Progenitor cell of endocrine pancreas (in vitro differentiated cells): ENCODE measurements around the gene COL23A1. TPM values are rescaled to one million over a fixed set of nuclear protein-coding genes. Genes with fewer than 3 reads are reported as not detected.

ENCODE experiments used
- DNase-seq: peaks from one replicate; pipeline ENCODE4 v3.0.0; 2021; ENCODE audit warnings: low spot score; ENCODE audit not compliant: unreplicated experiment
- H3K27ac Mint-ChIP-seq: 2 replicates; pipeline ENCODE4 v1.8.0; 2021; ENCODE audit warnings: mild to moderate bottlenecking, moderate library complexity, mixed read lengths
- H3K27me3 Mint-ChIP-seq: 2 replicates; pipeline ENCODE4 v1.8.0; 2021; ENCODE audit warnings: mixed read lengths
- H3K36me3 Mint-ChIP-seq: 2 replicates; pipeline ENCODE4 v1.8.0; 2022; ENCODE audit warnings: mixed read lengths; ENCODE audit not compliant: insufficient read depth
- H3K4me1 Mint-ChIP-seq: 2 replicates; pipeline ENCODE4 v1.8.0; 2021; ENCODE audit warnings: low read depth, mixed read lengths
- H3K4me3 Mint-ChIP-seq: 2 replicates; pipeline ENCODE4 v1.8.0; 2021; ENCODE audit warnings: low read depth, mild to moderate bottlenecking, moderate library complexity, mixed read lengths
- H3K9me3 Mint-ChIP-seq: 2 replicates; pipeline ENCODE4 v1.8.0; 2021; ENCODE audit warnings: low read depth, mixed read lengths
- total RNA-seq: library from RNA; stranded (reverse); gene quantifications from 2 replicates; pipeline ENCODE4 v1.2.1, GENCODE V29; 2021
- TF ChIP-seq, protein P1 (sequence below): fragments of 200-600 bp; sonication (generic); IDR thresholded peaks from one replicate; pipeline ENCODE4 v1.5.0; 2021; ENCODE audit warnings: antibody characterized with exemption, mild to moderate bottlenecking; ENCODE audit not compliant: unreplicated experiment

The COL23A1 gene
- total RNA-seq, 1 donor from 2014 or later: 0.36 TPM

DNA sequence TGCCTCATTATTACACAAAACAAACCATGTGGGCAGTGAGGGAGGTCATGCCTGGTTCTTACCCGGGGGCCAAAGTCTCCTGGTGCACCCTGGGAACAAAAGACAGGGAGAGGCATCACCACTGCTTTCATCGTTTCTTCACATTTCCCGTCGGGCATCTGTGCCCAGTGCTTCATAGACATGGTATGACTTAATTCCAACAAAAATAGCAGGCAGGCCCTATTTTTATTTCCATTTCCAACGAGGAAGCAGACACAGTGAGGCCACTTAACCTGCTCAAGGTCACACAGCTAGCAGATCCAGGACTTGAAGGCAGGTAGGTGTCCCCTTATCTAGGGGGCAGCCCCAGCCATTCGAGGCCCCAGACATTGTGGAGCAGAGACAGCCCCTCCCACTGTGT, 322.9 kb downstream of the COL23A1 start:
- Mint-ChIP-seq H3K27ac (no peak overlapping the region), H3K9me3 (no peaks in the 10 kb centered on the region), H3K4me3 (no peak overlapping the region), H3K36me3 (no peaks in the 10 kb centered on the region), H3K4me1 (peaks cover 5% of the 10 kb centered on the region), H3K27me3 (peaks cover 3% of the 10 kb centered on the region)
- TF ChIP-seq, protein P1, sequence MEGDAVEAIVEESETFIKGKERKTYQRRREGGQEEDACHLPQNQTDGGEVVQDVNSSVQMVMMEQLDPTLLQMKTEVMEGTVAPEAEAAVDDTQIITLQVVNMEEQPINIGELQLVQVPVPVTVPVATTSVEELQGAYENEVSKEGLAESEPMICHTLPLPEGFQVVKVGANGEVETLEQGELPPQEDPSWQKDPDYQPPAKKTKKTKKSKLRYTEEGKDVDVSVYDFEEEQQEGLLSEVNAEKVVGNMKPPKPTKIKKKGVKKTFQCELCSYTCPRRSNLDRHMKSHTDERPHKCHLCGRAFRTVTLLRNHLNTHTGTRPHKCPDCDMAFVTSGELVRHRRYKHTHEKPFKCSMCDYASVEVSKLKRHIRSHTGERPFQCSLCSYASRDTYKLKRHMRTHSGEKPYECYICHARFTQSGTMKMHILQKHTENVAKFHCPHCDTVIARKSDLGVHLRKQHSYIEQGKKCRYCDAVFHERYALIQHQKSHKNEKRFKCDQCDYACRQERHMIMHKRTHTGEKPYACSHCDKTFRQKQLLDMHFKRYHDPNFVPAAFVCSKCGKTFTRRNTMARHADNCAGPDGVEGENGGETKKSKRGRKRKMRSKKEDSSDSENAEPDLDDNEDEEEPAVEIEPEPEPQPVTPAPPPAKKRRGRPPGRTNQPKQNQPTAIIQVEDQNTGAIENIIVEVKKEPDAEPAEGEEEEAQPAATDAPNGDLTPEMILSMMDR: no peak
- DNase-seq: no peak

DNA sequence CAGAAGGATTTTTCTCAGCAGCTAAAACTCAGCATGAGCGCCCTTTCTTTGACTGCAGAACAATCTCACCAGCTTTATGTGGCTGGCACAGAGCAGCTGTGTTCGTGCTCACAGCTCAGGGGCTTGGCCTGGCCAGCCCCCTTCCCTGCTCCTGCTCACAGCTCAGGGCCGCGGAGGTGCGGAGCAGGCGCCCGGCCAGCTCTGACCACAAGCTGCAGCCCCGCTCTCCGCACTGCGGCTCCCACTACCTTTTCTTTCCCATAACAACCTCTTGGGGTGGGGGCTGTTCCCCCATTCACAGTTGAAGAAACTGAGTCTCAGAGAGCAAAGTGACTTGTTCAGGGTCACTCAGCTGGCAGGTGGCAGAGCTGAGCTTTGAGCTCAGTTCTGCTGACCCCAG, 323.6 kb downstream of the COL23A1 start:
- H3K27ac Mint-ChIP-seq: no peak overlapping the region
- DNase-seq: no peak
- TF ChIP-seq, protein P1: no peak
- no peaks in the 10 kb centered on the region for H3K9me3 Mint-ChIP-seq
- H3K4me3 Mint-ChIP-seq: no peak overlapping the region
- peaks cover 3% of the 10 kb centered on the region for H3K27me3 Mint-ChIP-seq
- peaks cover 6% of the 10 kb centered on the region for H3K4me1 Mint-ChIP-seq
- H3K36me3 Mint-ChIP-seq: no peaks in the 10 kb centered on the region

DNA sequence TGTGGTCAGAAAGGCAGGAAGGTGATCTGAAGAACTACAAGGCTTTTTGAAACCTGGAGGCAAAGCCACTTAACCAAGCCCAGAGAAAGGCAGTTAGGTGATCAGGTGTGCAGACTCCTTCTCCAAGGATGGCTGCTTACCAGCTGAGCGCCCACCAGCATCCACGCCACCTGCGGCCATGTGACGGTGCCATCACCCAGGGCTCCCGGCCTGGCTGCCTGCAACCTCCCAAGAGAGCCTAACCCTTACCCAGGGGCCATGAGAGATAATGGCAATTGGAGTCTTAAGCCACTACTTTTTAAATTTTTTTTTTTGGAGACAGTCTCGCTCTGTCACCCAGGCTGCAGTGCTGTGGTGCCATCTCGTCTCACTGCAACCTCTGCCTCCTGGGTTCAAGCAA, 324.4 kb downstream of the COL23A1 start:
- Mint-ChIP-seq H3K36me3 (no peaks in the 10 kb centered on the region), H3K27ac (no peak overlapping the region), H3K4me1 (peaks cover 3% of the 10 kb centered on the region), H3K9me3 (no peaks in the 10 kb centered on the region), H3K27me3 (peaks cover 3% of the 10 kb centered on the region), H3K4me3 (no peak overlapping the region)
- DNase-seq: no peak
- TF ChIP-seq, protein P1: no peak

DNA sequence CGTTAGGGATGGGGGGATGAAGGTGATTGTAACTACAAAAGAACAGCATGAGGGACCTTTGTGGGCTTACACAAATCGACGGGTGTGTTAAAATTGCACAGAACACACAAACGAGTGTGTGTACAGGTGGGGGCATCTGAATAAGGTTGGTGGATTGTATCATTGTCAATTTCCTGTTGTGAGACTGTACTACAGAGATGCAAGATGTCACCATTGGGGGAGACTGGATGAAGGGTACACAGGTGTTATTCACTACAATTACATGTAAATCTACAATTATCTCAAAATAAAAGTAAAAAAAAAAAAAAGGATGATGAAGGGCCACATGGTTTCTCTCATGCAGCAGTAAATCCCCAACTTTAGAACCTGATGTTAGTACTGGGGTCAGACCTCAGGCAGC, 326.1 kb downstream of the COL23A1 start:
- Mint-ChIP-seq H3K9me3 (no peaks in the 10 kb centered on the region), H3K27me3 (peaks cover 3% of the 10 kb centered on the region), H3K4me3 (no peak overlapping the region), H3K4me1 (peaks cover 1% of the 10 kb centered on the region), H3K36me3 (no peaks in the 10 kb centered on the region), H3K27ac (no peak overlapping the region)
- TF ChIP-seq, protein P1: no peak
- no peak for DNase-seq

DNA sequence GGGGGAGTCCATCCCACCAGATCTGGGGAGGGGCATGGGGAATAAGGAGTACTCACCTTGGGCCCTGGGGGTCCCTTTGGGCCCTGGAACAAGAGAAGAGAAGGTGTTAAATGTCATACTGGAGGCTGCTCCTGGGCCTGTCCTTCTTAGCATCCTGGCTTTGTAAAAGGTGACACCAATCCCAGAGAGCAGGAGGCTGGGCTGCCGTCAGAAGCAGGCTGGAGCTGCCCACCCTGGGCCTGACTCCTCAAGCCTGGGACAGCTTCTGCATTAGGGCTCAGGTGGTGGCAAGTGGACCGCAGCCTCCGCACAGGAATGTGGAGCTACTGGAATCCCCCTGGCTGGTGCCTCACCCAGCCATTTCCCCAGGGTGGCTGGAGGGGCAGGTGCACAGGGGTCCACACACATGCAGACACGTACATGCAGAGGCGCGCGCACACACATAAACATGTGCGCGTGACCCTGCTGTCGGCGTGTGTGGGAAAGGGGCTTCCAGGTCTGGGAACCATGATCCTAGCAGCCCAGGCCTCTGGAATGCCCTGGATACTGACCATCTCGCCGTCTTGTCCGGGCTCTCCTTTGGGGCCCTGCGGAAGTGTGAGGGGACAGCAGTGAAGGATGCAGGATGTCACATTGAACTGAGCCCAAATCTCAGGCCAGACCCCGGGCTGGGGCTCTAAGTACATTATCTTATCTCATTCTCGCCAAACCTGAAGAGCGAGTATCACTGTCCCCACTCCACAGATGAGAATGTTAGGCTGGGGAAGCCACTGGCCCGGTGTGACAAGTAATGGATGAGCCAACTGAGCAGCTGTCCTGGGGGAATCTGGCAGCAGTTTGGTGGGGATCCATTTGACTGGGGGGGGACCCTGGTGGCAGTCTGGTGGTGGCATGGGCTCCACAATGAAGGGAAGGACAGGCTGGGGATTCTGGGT, 328.3 kb downstream of the COL23A1 start:
- peaks cover 1% of the 10 kb centered on the region for H3K4me1 Mint-ChIP-seq
- TF ChIP-seq, protein P1: no peak
- H3K4me3 Mint-ChIP-seq: no peak overlapping the region
- no peaks in the 10 kb centered on the region for H3K36me3 Mint-ChIP-seq
- peaks cover 3% of the 10 kb centered on the region for H3K27me3 Mint-ChIP-seq
- DNase-seq: no peak
- no peaks in the 10 kb centered on the region for H3K9me3 Mint-ChIP-seq
- no peak overlapping the region for H3K27ac Mint-ChIP-seq
